Measurements from ENCODE around the gene PANK1. TPM values are rescaled to one million over a fixed set of nuclear protein-coding genes. Genes with fewer than 3 reads are reported as not detected.
A peak's percentile ranks its signal among the peaks of the same experiment; 100 is the strongest.

Gene PANK1
- total RNA-seq, 1 experiment from 2014 or later: 8.6 TPM

DNA sequence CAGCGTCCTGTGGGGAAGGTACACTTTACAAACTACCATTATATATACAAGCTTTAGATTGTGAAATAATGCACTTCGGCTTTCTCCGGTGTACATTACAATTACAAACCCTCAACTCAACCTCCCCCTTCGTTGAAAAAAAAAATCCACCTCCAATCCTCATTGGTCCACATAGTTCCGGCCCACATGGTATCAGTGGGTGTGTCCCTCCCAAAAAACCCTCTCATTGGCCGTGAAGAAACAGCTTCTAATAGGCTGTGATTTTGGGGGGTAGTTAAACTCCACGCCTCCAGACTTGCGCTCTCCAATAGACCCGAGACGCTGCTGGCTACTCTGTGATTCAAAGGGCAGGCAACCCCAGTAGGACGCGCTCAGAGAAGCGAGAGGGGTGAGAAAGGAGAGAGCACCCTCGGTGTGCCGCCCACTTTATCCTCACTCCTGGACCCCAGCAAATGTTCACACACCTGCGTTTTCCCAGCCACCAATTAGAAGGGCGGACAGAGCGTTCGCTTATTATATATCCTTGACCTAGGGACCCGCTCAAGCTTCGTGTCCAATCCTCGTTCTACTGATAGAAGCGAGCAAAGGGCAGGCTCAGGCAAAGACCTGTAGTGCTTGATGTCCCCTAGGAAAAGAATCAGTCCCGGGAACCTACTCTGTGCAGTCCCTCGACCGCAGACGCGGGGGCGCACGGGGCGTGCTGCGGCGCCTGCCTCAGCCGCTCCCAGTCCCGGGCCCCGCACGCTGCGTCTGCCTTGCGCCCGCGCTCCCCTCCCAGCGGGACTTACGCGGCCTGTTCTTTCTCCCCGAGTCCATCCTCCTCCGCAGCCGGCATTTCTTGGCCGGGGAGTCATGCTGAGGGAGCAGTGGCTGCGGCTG is 991 bp downstream of the PANK1 start:
- H3K9me3 Mint-ChIP-seq (ENCODE audit: low read depth, unreplicated experiment): peaks cover 1% of the 10 kb centered on the region
- no peak for TF ChIP-seq CTCF (IDR thresholded peaks at IDR 0.05; ENCODE audit: unreplicated experiment)
- CTCF ChIA-PET: interaction anchor here (0.6 to 1.8 kb wide), 3 partner anchors 11 to 686 kb away, joined by 3 to 6 read pairs (median 6); partner anchors contain the start of gene KIF20B
- H3K27me3 Mint-ChIP-seq (ENCODE audit: unreplicated experiment): no peaks in the 10 kb centered on the region
- no peak overlapping the region for H3K4me3 Mint-ChIP-seq (ENCODE audit: low read depth, unreplicated experiment)
- peaks cover 19% of the 10 kb centered on the region for H3K4me1 Mint-ChIP-seq (ENCODE audit: low read depth, unreplicated experiment)
- peak; percentile 73 for DNase-seq
- no peaks in the 10 kb centered on the region for H3K36me3 Mint-ChIP-seq (ENCODE audit: insufficient read depth, unreplicated experiment)
- H3K27ac Mint-ChIP-seq (ENCODE audit: unreplicated experiment): no peak overlapping the region
- no TSS peak for BruUV-seq (replicated peaks)
- intact Hi-C loops (cut with micrococcal nuclease; ENCODE audit: unreplicated experiment): loop anchor here (2.0 to 5.0 kb wide), 2 partner anchors 57 to 217 kb away; partner anchors contain the start of gene KIF20B

DNA sequence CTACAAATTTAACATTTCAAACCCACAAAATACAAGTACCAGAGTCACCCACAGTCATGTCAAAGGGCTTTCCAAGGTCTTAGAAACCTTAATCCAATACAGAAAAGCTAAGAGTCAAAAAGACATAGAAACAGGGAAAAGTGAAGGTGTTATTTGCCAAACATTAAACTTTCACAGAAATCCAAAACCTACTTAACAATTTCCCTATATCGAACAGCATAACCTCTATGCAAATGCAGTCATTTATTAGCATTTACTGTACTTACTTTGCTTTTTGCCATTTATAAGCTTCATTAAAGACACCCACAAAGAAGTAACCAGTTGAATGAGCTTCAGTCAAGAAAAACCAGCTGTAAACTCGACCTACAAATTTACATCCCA is 1.6 kb downstream of the PANK1 start:
- BruUV-seq (replicated peaks): no TSS peak
- H3K27me3 Mint-ChIP-seq (ENCODE audit: unreplicated experiment): no peaks in the 10 kb centered on the region
- H3K4me3 Mint-ChIP-seq (ENCODE audit: low read depth, unreplicated experiment): no peak overlapping the region
- no peak overlapping the region for H3K27ac Mint-ChIP-seq (ENCODE audit: unreplicated experiment)
- no peak for DNase-seq
- H3K4me1 Mint-ChIP-seq (ENCODE audit: low read depth, unreplicated experiment): peaks cover 19% of the 10 kb centered on the region
- CTCF ChIA-PET: interaction anchor here (1.5 to 1.8 kb wide), 2 partner anchors 10 to 58 kb away, joined by 6 read pairs; partner anchors contain the start of gene KIF20B
- no peak for TF ChIP-seq CTCF (IDR thresholded peaks at IDR 0.05; ENCODE audit: unreplicated experiment)
- no peaks in the 10 kb centered on the region for H3K36me3 Mint-ChIP-seq (ENCODE audit: insufficient read depth, unreplicated experiment)
- intact Hi-C loops (cut with micrococcal nuclease; ENCODE audit: unreplicated experiment): loop anchor here (5.0 kb wide), 1 partner anchor 216 kb away; no protein-coding TSS in a partner anchor
- H3K9me3 Mint-ChIP-seq (ENCODE audit: low read depth, unreplicated experiment): no peaks in the 10 kb centered on the region

DNA sequence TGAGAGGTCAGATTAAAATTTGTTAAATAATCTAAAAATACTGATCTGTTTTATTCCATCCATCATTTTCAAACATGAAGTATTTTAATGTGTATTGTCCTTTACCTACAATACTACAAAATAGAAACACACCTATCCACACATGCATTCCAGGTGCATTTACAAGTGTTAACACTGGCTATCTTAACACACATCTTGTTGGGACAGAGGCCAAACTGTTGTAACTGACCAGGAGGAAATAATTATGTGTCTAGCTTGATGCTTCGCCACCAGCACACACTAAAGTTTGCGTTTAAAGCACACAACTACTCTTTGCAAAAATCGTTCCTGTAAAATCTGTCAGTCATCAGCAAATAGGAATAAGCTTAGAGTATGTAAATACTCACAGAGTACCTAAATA is 2.8 kb downstream of the PANK1 start:
- Mint-ChIP-seq H3K4me1 (ENCODE audit: low read depth, unreplicated experiment) (peaks cover 19% of the 10 kb centered on the region), H3K4me3 (ENCODE audit: low read depth, unreplicated experiment) (no peak overlapping the region), H3K27me3 (ENCODE audit: unreplicated experiment) (no peaks in the 10 kb centered on the region), H3K9me3 (ENCODE audit: low read depth, unreplicated experiment) (no peaks in the 10 kb centered on the region), H3K36me3 (ENCODE audit: insufficient read depth, unreplicated experiment) (no peaks in the 10 kb centered on the region), H3K27ac (ENCODE audit: unreplicated experiment) (no peak overlapping the region)
- BruUV-seq (replicated peaks): no TSS peak
- no peak for DNase-seq
- TF ChIP-seq CTCF (IDR thresholded peaks at IDR 0.05; ENCODE audit: unreplicated experiment): no peak
- intact Hi-C loops (cut with micrococcal nuclease; ENCODE audit: unreplicated experiment): loop anchor here (5.0 kb wide), 1 partner anchor 215 kb away; no protein-coding TSS in a partner anchor
- CTCF ChIA-PET: no interaction called here

DNA sequence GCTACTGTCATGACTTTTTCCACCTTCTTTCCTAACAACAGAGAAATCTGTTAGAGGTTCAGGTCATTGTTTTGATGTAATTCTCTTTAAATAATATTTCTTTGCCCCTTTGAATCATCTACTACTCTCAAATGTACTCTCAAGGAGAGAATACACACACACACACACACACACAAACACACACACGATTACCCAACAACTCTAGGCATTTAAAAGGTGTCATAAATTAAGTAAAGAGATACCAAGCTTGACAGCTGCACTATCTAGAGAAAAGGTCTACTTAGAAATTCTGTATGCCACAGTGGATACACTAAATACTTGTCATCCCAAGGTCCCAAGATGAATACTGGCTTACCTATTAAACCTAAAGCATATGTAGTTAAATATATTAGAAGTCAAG is 4.8 kb downstream of the PANK1 start:
- H3K36me3 Mint-ChIP-seq (ENCODE audit: insufficient read depth, unreplicated experiment): no peaks in the 10 kb centered on the region
- intact Hi-C loops (cut with micrococcal nuclease; ENCODE audit: unreplicated experiment): loop anchor here (5.0 kb wide), 1 partner anchor 213 kb away; no protein-coding TSS in a partner anchor
- H3K4me3 Mint-ChIP-seq (ENCODE audit: low read depth, unreplicated experiment): no peak overlapping the region
- no peaks in the 10 kb centered on the region for H3K9me3 Mint-ChIP-seq (ENCODE audit: low read depth, unreplicated experiment)
- BruUV-seq (replicated peaks): no TSS peak
- H3K27ac Mint-ChIP-seq (ENCODE audit: unreplicated experiment): no peak overlapping the region
- no peak for DNase-seq
- H3K27me3 Mint-ChIP-seq (ENCODE audit: unreplicated experiment): no peaks in the 10 kb centered on the region
- TF ChIP-seq CTCF (IDR thresholded peaks at IDR 0.05; ENCODE audit: unreplicated experiment): no peak
- CTCF ChIA-PET: no interaction called here
- no peaks in the 10 kb centered on the region for H3K4me1 Mint-ChIP-seq (ENCODE audit: low read depth, unreplicated experiment)

Data from Calu3 (cell line).